Mucosa of descending colon (tissue), 3 donors: Measurements from ENCODE around the gene PAK1. TPM values are rescaled to one million over a fixed set of nuclear protein-coding genes. Genes with fewer than 3 reads are reported as not detected.
"Not testable (repeated sequence)": the region's sequence is repeated elsewhere in the genome, so short reads cannot be mapped to it uniquely, and the experiment has no call there.

Source experiments
- ATAC-seq: fragments of 200-7000 bp; cut with Tn5 transposase; one replicate; pipeline ENCODE4 v1.9.1; 2020; ENCODE audit warnings: mild to moderate bottlenecking, moderate library complexity
- DNase-seq, 3 donors: peaks; one replicate each; pipeline ENCODE4 v3.0.0-alpha.2; 2020
- H3K36me3 ChIP-seq: fragments of 200-600 bp; one replicate; pipeline ENCODE4 v1.8.0; 2021; ENCODE audit warnings: low read depth, mild to moderate bottlenecking
- H3K4me1 ChIP-seq: fragments of 200-600 bp; one replicate; pipeline ENCODE4 v1.8.0; 2021; ENCODE audit warnings: low read depth, mild to moderate bottlenecking
- H3K4me3 ChIP-seq: fragments of 200-600 bp; one replicate; pipeline ENCODE4 v1.8.0; 2021; ENCODE audit warnings: mild to moderate bottlenecking
- H3K9me3 ChIP-seq: fragments of 200-600 bp; one replicate; pipeline ENCODE4 v1.8.0; 2021; ENCODE audit warnings: mild to moderate bottlenecking
- CTCF ChIP-seq: fragments of 200-600 bp; IDR thresholded peaks from one replicate; pipeline ENCODE4 v1.8.0; 2022; ENCODE audit warnings: antibody characterized with exemption, mild to moderate bottlenecking
- intact Hi-C, 2 donors: fragments of 100-400 bp; cut with DNase I in 1 of 2; cut with micrococcal nuclease in 1 of 2; formaldehyde crosslinking; loops; one replicate each; pipeline versions ENCODE4 v1.11.0 to v1.11.1; 2022; cut with DNase I, micrococcal nuclease
- total RNA-seq, 3 donors: library from RNA; stranded (reverse); fragmentation: NEBNext Ultra II Directional in 2 of 3; extraction: Animal tissue kit (Norgen Biotek cat#: 25700) in 2 of 3; gene quantifications; one replicate each; pipeline versions ENCODE4 v1.2.1 to v1.2.4, GENCODE V29; 2021 to 2023
- donor health status: DM: no; HTN: no; CAD: no; lungs with moderate emphysema.
- donor health status: DM: no; HTN: no; CAD: no.
- donor health status: DM: no; HTN: yes; CAD: no.

The PAK1 gene
- total RNA-seq, 3 donors from 2014 or later = 73.5 to 125 (median 116) TPM

- H3K4me1 ChIP-seq = peaks cover 46% of the 10 kb centered on the region
- intact Hi-C loops = no loop called here
- TF ChIP-seq CTCF = no peak
- no peak overlapping the region for H3K4me3 ChIP-seq
- ATAC-seq (peak; percentile 82), DNase-seq (no peak)
- no peaks in the 10 kb centered on the region for H3K9me3 ChIP-seq
- no peaks in the 10 kb centered on the region for H3K36me3 ChIP-seq
These were observed 81.1 kb downstream of the PAK1 start for GRCh38 chr11:77392842-77393241.

- Histone ChIP-seq H3K4me3 (no peak overlapping the region), H3K4me1 (peaks cover 13% of the 10 kb centered on the region), H3K36me3 (no peaks in the 10 kb centered on the region), H3K9me3 (no peaks in the 10 kb centered on the region)
- no peak for ATAC-seq
- no peak for DNase-seq
- no peak for TF ChIP-seq CTCF
- intact Hi-C loops = no loop called here
These were observed 86.2 kb downstream of the PAK1 start for GRCh38 chr11:77387701-77388100.

GRCh38 chr11:77386178-77386577 lies 87.7 kb downstream of the PAK1 start:
- intact Hi-C loops = no loop called here
- ATAC-seq (no peak), DNase-seq (no peak)
- peaks cover 9% of the 10 kb centered on the region for H3K4me1 ChIP-seq
- no peak overlapping the region for H3K4me3 ChIP-seq
- no peaks in the 10 kb centered on the region for H3K36me3 ChIP-seq
- no peak for TF ChIP-seq CTCF
- no peaks in the 10 kb centered on the region for H3K9me3 ChIP-seq

GRCh38 chr11:77385255-77385771 lies 88.6 kb downstream of the PAK1 start:
- ATAC-seq, DNase-seq, H3K36me3 ChIP-seq, H3K4me3 ChIP-seq, H3K9me3 ChIP-seq, intact Hi-C loops: not testable (repeated sequence)
- H3K4me1 ChIP-seq = peaks cover 15% of the 10 kb centered on the region

- no peak for ATAC-seq
- intact Hi-C loops = no loop called here
- no peak for TF ChIP-seq CTCF
- no peak for DNase-seq
- H3K9me3 ChIP-seq = no peaks in the 10 kb centered on the region
- H3K36me3 ChIP-seq = no peaks in the 10 kb centered on the region
- H3K4me1 ChIP-seq = peaks cover 19% of the 10 kb centered on the region
- H3K4me3 ChIP-seq = no peak overlapping the region
These were observed 89.3 kb downstream of the PAK1 start for GRCh38 chr11:77384571-77384970.

- H3K36me3 ChIP-seq, H3K9me3 ChIP-seq, H3K4me3 ChIP-seq, DNase-seq, intact Hi-C loops, ATAC-seq: not testable (repeated sequence)
- H3K4me1 ChIP-seq = peaks cover 19% of the 10 kb centered on the region
These were observed 90.5 kb downstream of the PAK1 start for GRCh38 chr11:77383349-77383748.
